Prostate gland (tissue), 2 donors: ENCODE results near the gene OSBPL2.

Source experiments
- CTCF ChIP-seq, 4 experiments: fragments of 200-600 bp in 2 of 4; fragments of 450-650 bp in 2 of 4; sonication (generic) in 2 of 4; IDR thresholded peaks; 1 replicate in 3 of 4; 2 replicates in 1 of 4; pipeline ENCODE4 v1.5.1; 2016 to 2019; ENCODE audit warnings: antibody characterized with exemption in 4 of 4, mild to moderate bottlenecking in 2 of 4, moderate library complexity in 2 of 4
- POLR2A ChIP-seq: fragments of 450-650 bp; IDR thresholded peaks from one replicate; pipeline ENCODE4 v1.6.1; 2016; ENCODE audit warnings: antibody characterized with exemption, mild to moderate bottlenecking
- POLR2AphosphoS5 ChIP-seq: sonication (generic); formaldehyde crosslinking; IDR thresholded peaks from one replicate; pipeline ENCODE4 v1.6.1; 2017; ENCODE audit warnings: antibody characterized with exemption

- no peak for TF ChIP-seq POLR2AphosphoS5
- TF ChIP-seq CTCF (IDR thresholded peaks at IDR 0.05) = no peak
- TF ChIP-seq POLR2A = no peak
Observed at GRCh38 chr20:62196286-62196685, 42.0 kb upstream of the OSBPL2 start.
